Uterus (tissue), 2 donors: ENCODE data around the gene ZBTB42.

Source experiments
- POLR2A ChIP-seq, 2 donors: fragments of 450-650 bp; IDR thresholded peaks; one replicate each; pipeline ENCODE4 v1.6.1; 2016; ENCODE audit warnings: antibody characterized with exemption in 2 of 2, mild to moderate bottlenecking in 1 of 2, moderate library complexity in 1 of 2
- TF ChIP-seq, protein P1 (sequence below), 4 experiments: fragments of 200-600 bp in 2 of 4; fragments of 450-650 bp in 2 of 4; sonication (generic) in 2 of 4; IDR thresholded peaks; one replicate each; pipeline ENCODE4 v1.5.1; 2016 to 2019; ENCODE audit warnings: antibody characterized with exemption in 4 of 4, mild to moderate bottlenecking in 2 of 4, moderate library complexity in 1 of 4

DNA sequence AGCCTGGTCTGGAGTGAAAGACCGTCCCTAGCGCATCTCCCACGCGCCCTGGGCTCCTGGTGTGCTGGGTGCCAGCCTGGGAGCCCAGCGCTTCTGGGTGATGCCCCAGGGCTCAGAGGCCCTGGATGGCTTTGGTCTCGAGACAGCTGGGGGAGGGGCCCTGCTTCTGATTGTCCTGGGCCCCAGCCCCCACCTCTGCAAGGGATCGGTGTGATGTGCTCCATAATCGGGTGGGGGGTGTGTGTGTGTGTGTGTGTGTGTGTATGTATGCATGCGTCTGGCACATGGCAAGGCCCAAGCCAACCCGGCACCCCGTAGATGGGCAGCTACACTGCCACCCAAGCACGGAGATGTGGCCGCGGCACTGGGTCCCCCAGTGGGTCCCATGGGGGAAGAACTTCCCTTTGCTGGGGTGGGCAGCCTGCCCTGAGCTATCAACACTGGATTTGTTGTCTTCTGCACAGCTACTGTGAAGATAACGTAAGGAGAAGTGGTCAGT lies 3.1 kb downstream of the ZBTB42 start:
- TF ChIP-seq, protein P1, sequence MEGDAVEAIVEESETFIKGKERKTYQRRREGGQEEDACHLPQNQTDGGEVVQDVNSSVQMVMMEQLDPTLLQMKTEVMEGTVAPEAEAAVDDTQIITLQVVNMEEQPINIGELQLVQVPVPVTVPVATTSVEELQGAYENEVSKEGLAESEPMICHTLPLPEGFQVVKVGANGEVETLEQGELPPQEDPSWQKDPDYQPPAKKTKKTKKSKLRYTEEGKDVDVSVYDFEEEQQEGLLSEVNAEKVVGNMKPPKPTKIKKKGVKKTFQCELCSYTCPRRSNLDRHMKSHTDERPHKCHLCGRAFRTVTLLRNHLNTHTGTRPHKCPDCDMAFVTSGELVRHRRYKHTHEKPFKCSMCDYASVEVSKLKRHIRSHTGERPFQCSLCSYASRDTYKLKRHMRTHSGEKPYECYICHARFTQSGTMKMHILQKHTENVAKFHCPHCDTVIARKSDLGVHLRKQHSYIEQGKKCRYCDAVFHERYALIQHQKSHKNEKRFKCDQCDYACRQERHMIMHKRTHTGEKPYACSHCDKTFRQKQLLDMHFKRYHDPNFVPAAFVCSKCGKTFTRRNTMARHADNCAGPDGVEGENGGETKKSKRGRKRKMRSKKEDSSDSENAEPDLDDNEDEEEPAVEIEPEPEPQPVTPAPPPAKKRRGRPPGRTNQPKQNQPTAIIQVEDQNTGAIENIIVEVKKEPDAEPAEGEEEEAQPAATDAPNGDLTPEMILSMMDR (IDR thresholded peaks at IDR 0.05): no peak
- no peak for TF ChIP-seq POLR2A (IDR thresholded peaks at IDR 0.05)
